Uterus (tissue), 2 donors: ENCODE data around the gene SLC6A6.

ENCODE experiments used
- CTCF ChIP-seq, 4 experiments: fragments of 200-600 bp in 2 of 4; fragments of 450-650 bp in 2 of 4; sonication (generic) in 2 of 4; IDR thresholded peaks; one replicate each; pipeline ENCODE4 v1.5.1; 2016 to 2019; ENCODE audit warnings: antibody characterized with exemption in 4 of 4, mild to moderate bottlenecking in 2 of 4, moderate library complexity in 1 of 4
- POLR2A ChIP-seq, 2 donors: fragments of 450-650 bp; IDR thresholded peaks; one replicate each; pipeline ENCODE4 v1.6.1; 2016; ENCODE audit warnings: antibody characterized with exemption in 2 of 2, mild to moderate bottlenecking in 1 of 2, moderate library complexity in 1 of 2

GRCh38 chr3:14522129-14522691 lies 119.8 kb downstream of the SLC6A6 start:
- TF ChIP-seq CTCF (IDR thresholded peaks at IDR 0.05) (no peak), POLR2A (IDR thresholded peaks at IDR 0.05) (no peak)
